ENCODE measurements around the gene MBD5.

DNA sequence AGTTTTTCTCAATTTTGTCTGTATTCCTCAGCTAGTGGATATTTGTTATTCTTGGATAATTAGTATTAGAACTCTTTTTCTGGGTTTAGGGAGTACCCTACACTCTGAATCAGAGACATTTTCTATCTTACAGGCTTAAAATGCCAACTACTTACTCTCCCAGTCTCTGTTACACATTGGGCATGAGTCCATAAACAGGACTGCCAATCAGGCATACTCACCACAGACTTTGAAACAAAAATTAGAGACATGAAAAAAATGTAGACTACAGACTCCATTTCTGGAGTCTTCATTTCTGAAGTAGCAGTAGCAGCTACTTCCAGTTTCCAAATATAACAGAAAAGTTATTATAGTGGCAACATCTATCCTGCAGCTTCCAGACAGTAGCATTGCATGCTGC, 279.7 kb downstream of the MBD5 start:
- TF ChIP-seq CTCF (IDR thresholded peaks at IDR 0.05) (no peak), POLR2A (IDR thresholded peaks at IDR 0.05) (no peak)
